ENCODE measurements around the gene MID1. TPM values are rescaled to one million over a fixed set of nuclear protein-coding genes. Genes with fewer than 3 reads are reported as not detected.

MID1 gene
- total RNA-seq, 4 donors from 2014 or later, result 5.0 to 8.0 (median 6.4) TPM

GRCh38 chrX:10492250-10492649 lies 128.1 kb downstream of the MID1 start:
- no peak overlapping the region for H3K27ac ChIP-seq
- H3K27me3 ChIP-seq, result no peaks in the 10 kb centered on the region
- H3K36me3 ChIP-seq, result no peaks in the 10 kb centered on the region
- H3K9me3 ChIP-seq, result no peaks in the 10 kb centered on the region
- no peak for DNase-seq (ENCODE audit: low spot score in 2 of 2)
- no peaks in the 10 kb centered on the region for H3K4me1 ChIP-seq
- no peak overlapping the region for H3K4me3 ChIP-seq
- no peak for TF ChIP-seq POLR2A (IDR thresholded peaks at IDR 0.05)
- no peak for TF ChIP-seq EP300 (IDR thresholded peaks at IDR 0.05)
- TF ChIP-seq, protein P1, sequence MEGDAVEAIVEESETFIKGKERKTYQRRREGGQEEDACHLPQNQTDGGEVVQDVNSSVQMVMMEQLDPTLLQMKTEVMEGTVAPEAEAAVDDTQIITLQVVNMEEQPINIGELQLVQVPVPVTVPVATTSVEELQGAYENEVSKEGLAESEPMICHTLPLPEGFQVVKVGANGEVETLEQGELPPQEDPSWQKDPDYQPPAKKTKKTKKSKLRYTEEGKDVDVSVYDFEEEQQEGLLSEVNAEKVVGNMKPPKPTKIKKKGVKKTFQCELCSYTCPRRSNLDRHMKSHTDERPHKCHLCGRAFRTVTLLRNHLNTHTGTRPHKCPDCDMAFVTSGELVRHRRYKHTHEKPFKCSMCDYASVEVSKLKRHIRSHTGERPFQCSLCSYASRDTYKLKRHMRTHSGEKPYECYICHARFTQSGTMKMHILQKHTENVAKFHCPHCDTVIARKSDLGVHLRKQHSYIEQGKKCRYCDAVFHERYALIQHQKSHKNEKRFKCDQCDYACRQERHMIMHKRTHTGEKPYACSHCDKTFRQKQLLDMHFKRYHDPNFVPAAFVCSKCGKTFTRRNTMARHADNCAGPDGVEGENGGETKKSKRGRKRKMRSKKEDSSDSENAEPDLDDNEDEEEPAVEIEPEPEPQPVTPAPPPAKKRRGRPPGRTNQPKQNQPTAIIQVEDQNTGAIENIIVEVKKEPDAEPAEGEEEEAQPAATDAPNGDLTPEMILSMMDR (IDR thresholded peaks at IDR 0.05), result no peak

DNA sequence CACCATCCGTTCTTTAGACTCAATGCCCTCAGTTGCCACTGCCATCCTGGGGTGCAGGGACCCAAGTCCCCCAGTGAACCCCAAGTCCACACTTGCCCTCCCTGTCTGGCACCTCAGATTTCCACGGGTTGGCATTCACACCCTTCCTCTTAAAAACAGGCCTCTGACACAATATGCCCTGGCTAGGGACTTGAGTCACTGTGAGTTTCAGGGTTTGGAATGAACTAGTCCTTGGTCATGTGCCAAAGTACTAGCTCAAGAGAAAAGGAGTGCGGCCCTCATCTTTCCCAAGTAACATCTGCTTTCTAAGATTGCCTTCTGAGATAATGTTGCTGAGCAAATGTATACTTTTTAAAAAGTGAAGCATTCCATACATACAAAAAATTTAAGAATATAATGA lies 134.0 kb downstream of the MID1 start:
- H3K9me3 ChIP-seq, result no peaks in the 10 kb centered on the region
- H3K27me3 ChIP-seq, result no peaks in the 10 kb centered on the region
- no peak for DNase-seq (ENCODE audit: low spot score in 2 of 2)
- no peak overlapping the region for H3K27ac ChIP-seq
- H3K36me3 ChIP-seq, result no peaks in the 10 kb centered on the region
- WGBS, result 43% methylated on average over 3 of the region's 3 CpGs
- no peak overlapping the region for H3K4me3 ChIP-seq
- no peaks in the 10 kb centered on the region for H3K4me1 ChIP-seq
- TF ChIP-seq, protein P1 (IDR thresholded peaks at IDR 0.05), result no peak
- TF ChIP-seq EP300 (IDR thresholded peaks at IDR 0.05) (no peak), POLR2AphosphoS5 (IDR thresholded peaks at IDR 0.05) (no peak), POLR2A (IDR thresholded peaks at IDR 0.05) (no peak)

GRCh38 chrX:10485326-10485725 lies 135.1 kb downstream of the MID1 start:
- no peaks in the 10 kb centered on the region for H3K9me3 ChIP-seq
- TF ChIP-seq, protein P1 (IDR thresholded peaks at IDR 0.05), result no peak
- TF ChIP-seq POLR2A (IDR thresholded peaks at IDR 0.05) (no peak), POLR2AphosphoS5 (IDR thresholded peaks at IDR 0.05) (no peak), EP300 (IDR thresholded peaks at IDR 0.05) (no peak)
- H3K36me3 ChIP-seq, result no peaks in the 10 kb centered on the region
- H3K4me1 ChIP-seq, result no peaks in the 10 kb centered on the region
- no peaks in the 10 kb centered on the region for H3K27me3 ChIP-seq
- H3K27ac ChIP-seq, result no peak overlapping the region
- DNase-seq (ENCODE audit: low spot score in 2 of 2), result no peak
- WGBS, result 78% methylated on average over 3 of the region's 3 CpGs
- no peak overlapping the region for H3K4me3 ChIP-seq

DNA sequence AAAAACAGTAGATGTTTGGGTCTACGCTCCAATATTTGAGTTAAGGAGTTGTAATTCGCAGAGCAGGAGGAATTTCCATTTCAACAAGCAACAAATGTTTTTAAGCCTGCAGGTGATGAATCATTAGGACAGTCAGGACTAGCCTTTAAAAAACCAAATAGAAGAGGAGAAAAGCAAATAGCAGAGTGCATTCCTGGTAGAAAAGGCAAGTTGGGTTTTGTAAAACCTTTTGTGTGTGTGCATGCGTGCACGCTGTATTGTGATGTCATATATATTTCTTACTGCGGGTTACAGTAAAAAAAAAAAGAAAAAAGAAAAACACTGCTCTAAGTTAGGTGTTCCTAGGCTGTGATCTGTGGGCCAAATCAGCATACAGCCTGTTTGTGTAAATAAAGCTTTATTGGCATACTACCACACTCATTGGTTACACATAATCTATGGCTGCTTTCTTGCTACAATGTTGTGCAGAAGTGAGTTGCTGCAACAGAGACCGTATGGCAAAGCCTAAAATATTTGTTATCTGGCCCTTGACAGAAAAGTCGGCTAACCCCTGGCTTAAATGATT lies 135.6 kb downstream of the MID1 start:
- H3K9me3 ChIP-seq, result no peaks in the 10 kb centered on the region
- TF ChIP-seq POLR2AphosphoS5 (IDR thresholded peaks at IDR 0.05) (no peak), EP300 (IDR thresholded peaks at IDR 0.05) (no peak), POLR2A (IDR thresholded peaks at IDR 0.05) (no peak)
- TF ChIP-seq, protein P1 (IDR thresholded peaks at IDR 0.05), result no peak
- no peaks in the 10 kb centered on the region for H3K36me3 ChIP-seq
- H3K27me3 ChIP-seq, result no peaks in the 10 kb centered on the region
- no peak overlapping the region for H3K27ac ChIP-seq
- no peak overlapping the region for H3K4me3 ChIP-seq
- no peak for DNase-seq (ENCODE audit: low spot score in 2 of 2)
- WGBS, result 81% methylated on average over 7 of the region's 7 CpGs
- H3K4me1 ChIP-seq, result no peaks in the 10 kb centered on the region

- DNase-seq (ENCODE audit: low spot score in 2 of 2), result no peak
- 60% methylated on average over 9 of the region's 9 CpGs for WGBS
Measured at GRCh38 chrX:10483191-10483831, 137.1 kb downstream of the MID1 start.

More at GRCh38 chrX:10483191-10483831, 137.1 kb downstream of the MID1 start:
- no peak overlapping the region for H3K27ac ChIP-seq
- no peak for TF ChIP-seq POLR2A (IDR thresholded peaks at IDR 0.05)
- no peak for TF ChIP-seq EP300 (IDR thresholded peaks at IDR 0.05)
- TF ChIP-seq, protein P1 (IDR thresholded peaks at IDR 0.05), result no peak
- no peak for TF ChIP-seq POLR2AphosphoS5 (IDR thresholded peaks at IDR 0.05)
- H3K4me1 ChIP-seq, result no peaks in the 10 kb centered on the region
- no peaks in the 10 kb centered on the region for H3K36me3 ChIP-seq
- H3K4me3 ChIP-seq, result no peak overlapping the region
- H3K27me3 ChIP-seq, result no peaks in the 10 kb centered on the region
- no peaks in the 10 kb centered on the region for H3K9me3 ChIP-seq

Data from suprapubic skin (tissue), 4 donors.